NCI-H524 treated with DMSO at 0.1 percent for 48 hours (cell line): ENCODE measurements around the gene ZNF322.
"Not testable (repeated sequence)": the region's sequence is repeated elsewhere in the genome, so short reads cannot be mapped to it uniquely, and the experiment has no call there.

Experiments used
- DNase-seq: peaks from one replicate; lab custom pipeline; 2025; lab: John Stamatoyannopoulos, UW

Gene ZNF322, protein sequence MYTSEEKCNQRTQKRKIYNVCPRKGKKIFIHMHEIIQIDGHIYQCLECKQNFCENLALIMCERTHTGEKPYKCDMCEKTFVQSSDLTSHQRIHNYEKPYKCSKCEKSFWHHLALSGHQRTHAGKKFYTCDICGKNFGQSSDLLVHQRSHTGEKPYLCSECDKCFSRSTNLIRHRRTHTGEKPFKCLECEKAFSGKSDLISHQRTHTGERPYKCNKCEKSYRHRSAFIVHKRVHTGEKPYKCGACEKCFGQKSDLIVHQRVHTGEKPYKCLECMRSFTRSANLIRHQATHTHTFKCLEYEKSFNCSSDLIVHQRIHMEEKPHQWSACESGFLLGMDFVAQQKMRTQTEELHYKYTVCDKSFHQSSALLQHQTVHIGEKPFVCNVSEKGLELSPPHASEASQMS

GRCh38 chr6:26659042-26659999 lies at the start of gene ZNF322:
Gene ZNF322, minus strand, starts transcription at chr6:26659746. Its CDS starts 21,193 bp downstream, at chr6:26638553.
- DNase-seq, result peak; percentile 62

DNA sequence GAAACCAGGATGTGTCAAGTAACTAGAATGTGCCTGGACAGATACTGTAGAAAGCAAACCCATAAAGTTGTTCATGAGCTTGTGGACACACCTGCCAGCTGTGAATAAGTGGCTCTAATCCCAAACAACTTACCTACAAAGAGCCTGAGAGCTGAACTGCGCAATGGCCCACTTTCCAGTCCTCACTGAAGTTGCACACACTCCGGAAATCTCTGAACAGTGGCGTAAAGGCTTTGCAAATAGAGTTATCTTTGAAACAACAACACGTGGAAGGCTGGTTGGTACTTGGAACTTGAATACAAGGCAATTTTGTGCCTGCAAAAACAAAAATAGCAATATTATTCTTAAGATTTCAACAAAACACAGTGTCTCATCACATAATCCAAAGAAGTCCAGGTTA lies 46.2 kb upstream of the ZNF322 start:
- not testable (repeated sequence) for DNase-seq

DNA sequence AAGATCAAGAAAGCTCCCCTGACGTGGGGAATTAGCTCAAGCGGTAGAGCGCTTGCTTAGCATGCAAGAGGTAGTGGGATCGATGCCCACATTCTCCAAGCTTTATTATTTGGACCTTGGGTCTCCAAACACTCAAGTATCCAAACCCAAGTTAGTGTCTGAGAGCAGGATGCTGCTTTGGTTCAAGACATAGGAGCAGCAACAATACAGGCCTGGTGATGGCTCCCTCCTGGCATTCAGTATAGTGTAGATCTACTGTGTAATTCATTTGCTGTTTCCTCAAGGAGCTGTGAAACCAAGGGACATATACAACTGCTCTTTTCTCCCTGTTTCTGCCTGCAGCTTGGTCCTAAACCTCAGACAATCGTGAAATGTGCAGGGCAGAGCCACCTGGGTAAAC lies 45.8 kb upstream of the ZNF322 start:
- not testable (repeated sequence) for DNase-seq

DNA sequence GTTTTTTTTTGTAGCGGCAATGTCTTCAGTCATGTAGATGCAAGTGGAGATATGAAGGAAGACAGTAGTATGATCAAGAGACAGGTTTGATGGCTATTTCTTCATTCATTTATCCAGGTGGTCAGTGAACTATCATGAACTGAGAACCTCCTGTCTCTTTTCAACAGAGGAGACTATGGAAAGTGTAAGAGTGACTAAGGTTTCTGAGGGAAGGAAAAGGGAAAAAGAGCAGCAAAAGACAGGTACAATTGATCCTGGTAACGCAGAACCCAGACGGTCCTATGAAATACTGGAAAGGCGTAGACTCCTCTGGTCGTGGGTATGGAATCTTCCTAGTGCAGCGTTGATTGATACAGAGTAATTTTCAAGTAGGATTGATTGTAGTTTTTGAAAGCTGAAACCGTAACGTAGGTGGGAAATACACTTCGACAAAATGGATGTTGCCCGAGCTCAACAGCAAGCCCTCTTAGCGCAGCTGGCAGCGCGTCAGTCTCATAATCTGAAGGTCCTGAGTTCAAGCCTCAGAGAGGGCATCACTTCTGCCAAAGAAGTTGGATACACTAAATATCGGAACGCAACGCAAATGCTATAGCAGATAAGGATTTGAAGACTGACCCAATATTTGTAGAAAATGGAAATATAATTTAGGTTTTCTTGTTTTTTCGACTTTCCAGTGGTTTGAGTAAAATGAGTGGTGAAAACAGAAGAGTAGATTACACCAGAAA lies 41.6 kb upstream of the ZNF322 start:
- DNase-seq, result not testable (repeated sequence)

- DNase-seq, result not testable (repeated sequence)
Observed at GRCh38 chr6:26697496-26697895, 38.0 kb upstream of the ZNF322 start.

- not testable (repeated sequence) for DNase-seq
Observed at GRCh38 chr6:26689324-26689947, 29.9 kb upstream of the ZNF322 start.

DNA sequence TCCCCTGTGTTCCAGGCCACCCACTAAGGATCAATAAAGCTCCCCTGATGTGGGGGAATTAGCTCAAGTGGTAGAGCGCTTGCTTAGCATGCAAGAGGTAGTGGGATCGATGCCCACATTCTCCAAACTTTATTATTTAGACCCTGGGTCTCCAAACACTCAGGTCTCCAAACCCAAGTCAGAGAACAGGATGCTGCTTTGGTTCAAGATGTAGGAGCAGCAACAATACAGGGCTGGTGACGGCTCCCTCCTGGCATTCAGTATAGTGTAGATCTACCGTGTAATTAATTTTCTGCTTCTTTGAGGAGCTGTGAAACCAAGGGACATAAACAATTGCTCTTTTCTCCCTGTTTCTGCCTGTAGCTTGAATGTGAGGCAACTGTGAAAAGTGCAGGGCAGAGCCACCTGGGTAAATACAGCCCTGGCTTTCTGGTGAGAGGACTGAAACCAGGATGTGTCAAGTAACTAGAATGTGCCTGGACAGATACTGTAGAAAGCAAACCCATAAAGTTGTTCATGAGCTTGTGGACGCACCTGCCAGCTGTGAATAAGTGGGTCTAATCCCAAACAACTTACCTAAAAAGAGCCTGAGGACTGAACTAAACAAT lies 23.0 kb upstream of the ZNF322 start:
- not testable (repeated sequence) for DNase-seq

DNA sequence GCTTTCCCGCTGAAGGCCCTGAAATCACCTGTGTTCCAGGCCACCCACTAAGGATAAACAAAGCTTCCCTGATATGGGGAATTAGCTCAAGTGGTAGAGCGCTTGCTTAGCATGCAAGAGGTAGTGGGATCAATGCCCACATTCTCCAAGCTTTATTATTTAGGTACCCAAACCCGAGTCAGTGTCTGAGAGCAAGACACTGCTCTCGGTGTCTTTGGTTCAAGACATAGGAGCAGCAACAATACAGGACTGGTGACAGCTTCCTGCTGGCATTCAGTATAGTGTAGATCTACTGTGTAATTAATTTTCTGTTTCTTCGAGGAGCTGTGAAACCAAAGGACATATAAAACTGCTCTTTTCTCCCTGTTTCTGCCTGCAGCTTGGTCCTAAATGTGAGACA lies 13.7 kb upstream of the ZNF322 start:
- DNase-seq, result not testable (repeated sequence)

GRCh38 chr6:26670558-26670957 lies 11.0 kb upstream of the ZNF322 start:
- DNase-seq, result not testable (repeated sequence)

GRCh38 chr6:26670003-26670402 lies 10.5 kb upstream of the ZNF322 start:
- not testable (repeated sequence) for DNase-seq

DNA sequence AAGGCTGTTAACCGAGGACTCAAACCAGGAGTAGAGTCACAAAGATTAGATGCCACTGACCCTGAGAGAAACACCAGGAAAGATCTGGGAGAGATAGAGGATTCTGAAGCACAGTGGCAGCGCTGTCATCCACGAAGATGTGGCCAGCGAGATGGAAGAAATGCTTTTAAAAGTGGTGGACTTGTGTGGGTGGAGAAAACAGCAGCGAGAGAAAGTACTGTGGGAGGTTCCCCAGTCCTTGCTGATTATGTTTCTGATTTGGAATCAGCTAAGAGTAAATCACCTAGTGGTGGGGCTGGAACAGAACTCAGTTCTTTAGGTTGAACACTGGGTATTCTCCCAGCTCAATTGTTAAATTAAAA lies 435 bp upstream of the ZNF322 start:
- no peak for DNase-seq

DNA sequence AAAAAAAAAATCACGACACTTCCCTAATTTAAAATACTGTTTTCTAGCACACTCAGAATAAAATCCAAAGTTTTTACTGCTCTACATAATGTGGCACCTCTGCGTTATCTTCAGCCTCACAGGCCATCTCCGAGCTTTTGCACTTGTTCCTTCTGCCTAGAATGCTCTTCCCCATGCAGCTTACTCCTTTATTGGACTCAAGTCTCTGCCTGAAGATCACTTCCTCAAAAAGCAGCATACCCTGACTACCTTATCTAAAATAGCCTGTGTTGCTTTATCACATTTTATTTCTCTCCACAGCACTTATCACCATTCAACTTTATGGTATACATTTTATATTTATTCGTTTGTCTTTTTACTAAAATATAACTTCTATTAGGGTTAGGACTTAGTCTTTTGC lies 2.3 kb downstream of the ZNF322 start:
- no peak for DNase-seq

- DNase-seq, result no peak
Observed at GRCh38 chr6:26653007-26653406, 6.5 kb downstream of the ZNF322 start.

DNA sequence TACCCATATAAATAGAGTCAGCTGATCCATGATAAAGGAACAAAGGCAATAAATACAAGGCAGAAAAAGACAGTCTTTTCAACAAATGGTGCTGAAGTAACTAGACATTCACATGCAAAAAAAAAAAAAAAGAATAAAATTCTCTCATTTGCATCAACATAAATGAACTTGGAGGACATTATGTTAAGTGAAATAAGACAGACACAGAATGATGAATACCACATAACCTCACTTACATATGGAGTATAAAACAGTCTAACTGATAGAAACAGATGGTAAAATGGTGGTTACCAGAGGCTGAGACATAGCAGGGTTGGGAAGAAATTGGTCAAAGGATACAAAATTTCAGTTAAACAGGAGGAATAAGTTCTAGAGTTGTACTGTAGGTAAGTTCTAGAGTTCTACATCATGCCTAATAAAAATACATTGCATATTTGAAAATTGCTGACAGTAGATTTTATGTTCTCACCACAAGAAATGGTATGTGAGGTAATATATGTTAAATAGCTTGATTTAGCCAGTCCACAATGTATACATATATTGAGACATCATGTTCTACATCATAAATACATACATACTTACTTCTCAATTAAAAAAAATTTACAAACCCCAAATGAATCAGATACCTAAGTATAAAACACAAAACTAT lies 8.3 kb downstream of the ZNF322 start:
- no peak for DNase-seq

- DNase-seq, result no peak
Observed at GRCh38 chr6:26646074-26646473, 13.5 kb downstream of the ZNF322 start.

DNA sequence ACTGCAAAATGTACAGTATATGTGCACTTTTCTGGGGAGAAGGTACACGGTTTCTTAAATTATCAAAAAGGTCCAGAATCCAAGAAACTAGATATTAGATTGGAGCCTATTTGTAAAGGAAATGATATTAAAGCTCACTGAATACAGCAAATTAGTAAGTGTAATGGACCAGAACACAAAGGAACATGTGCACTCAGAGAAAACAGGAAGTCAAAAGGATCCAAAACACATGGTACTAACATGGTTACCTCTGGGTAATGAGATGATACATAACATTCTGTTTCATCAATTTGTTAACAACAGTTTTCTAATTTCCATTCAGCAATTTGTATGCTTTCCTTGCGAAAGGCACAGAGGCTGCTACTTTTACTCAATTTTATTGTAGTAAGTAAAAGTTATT lies 18.7 kb downstream of the ZNF322 start:
- no peak for DNase-seq

DNA sequence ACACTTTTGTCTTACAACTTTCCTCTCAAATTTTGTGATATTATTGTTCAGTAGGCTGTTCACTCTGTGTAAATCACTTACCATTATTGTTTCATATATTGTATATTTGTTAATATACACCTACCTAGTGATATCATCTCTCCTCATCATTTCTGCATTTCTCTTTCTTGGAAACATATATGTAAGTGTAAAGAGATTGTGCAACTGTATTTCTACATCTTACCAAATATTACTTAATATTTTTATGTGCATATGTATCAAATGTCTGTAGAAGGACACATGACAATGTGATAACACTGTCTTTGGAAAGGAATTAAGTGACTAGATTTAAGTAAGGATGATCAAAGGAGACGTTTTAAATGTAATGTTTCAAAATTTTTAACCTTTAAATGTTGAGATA lies 30.2 kb downstream of the ZNF322 start:
- DNase-seq, result no peak

DNA sequence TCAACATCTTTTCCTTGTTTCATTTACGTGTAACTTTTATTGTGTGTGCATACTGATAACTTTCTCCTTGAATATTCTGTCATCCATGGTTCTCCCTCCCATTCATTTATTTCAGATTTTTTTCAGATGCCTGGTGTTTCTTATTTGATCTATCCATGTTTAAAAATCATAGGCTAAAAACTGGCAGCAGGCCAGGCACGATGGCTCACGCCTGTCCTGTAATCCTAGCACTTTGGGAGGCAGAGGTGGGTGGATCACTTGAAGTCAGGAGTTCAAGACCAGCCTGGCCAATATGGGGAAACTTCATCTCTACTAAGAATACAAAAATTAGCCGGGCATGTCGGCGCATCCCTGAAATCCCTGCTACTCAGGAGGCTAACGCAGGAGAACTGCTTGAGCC lies 31.7 kb downstream of the ZNF322 start:
- no peak for DNase-seq

- no peak for DNase-seq
Observed at GRCh38 chr6:26624557-26624956, 35.0 kb downstream of the ZNF322 start.

GRCh38 chr6:26623339-26623859 lies 36.1 kb downstream of the ZNF322 start:
- no peak for DNase-seq
